ENCODE measurements around the gene INS.

The INS gene

GRCh38 chr11:2160736-2161259 is at the start of gene INS:
Gene INS, minus strand, starts transcription at chr11:2161209. Its CDS starts 238 bp downstream, at chr11:2160971.
- DNase-seq (ENCODE audit: low spot score): no peak

- DNase-seq (ENCODE audit: low spot score): no peak
Measured at GRCh38 chr11:2210366-2211112, 49.5 kb upstream of the INS start.

- no peak for DNase-seq (ENCODE audit: low spot score)
Measured at GRCh38 chr11:2209900-2210321, 48.9 kb upstream of the INS start.

DNA sequence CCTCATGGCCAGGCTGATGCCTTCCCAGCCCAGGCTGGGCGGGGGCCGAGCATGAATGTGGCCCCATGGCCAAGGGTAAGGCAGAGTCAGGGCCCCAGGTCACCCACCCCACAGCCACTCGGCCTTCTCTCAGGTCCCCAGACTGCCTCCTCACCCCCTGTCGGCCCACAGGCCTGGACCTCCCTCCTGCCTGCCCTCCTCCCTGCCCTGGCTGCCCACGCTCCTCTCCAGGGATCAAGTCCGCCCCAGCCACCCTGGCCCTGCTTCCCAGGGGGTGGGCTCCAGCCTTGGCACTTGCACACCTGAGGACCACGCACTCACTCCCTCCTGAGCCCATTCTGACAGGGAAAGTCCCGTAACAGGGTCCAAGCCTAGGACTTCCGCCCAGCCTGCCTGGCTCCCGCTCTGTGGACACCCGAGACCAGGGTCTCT is 48.4 kb upstream of the INS start:
- DNase-seq (ENCODE audit: low spot score): no peak

DNA sequence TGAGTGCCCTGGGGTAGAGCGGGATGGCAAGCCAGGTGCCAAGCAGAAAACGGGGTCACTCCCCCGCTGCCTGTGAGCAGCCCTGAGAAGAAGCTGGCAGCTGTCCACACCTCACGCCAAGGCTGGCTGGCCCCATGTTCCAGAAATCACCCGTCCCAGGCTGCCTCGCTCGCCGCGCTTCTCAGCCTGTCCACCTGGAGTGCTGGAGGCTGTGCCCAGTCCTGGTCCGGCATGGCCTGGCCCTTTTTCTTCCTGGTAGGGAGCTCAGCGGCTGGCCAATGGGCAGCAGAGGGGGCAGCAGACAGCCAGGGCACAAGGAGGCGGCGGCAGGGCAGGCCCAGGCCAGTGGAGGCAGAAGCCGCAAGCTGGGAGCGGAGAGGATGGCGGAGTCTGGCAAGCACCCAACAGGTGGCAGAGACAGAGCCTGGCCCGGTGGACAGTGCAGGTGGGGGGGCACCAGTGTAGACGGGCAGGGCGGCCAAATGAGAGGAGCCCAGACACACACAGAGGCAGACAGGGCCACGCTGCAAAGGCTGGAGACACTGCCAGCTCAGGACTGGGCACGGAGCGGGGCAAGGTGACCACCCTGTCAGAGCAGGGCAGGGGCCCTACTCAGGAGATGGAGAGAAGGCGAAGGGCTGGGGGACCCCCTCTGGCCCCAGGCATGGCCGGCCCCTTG is 47.8 kb upstream of the INS start:
- DNase-seq (ENCODE audit: low spot score): no peak

DNA sequence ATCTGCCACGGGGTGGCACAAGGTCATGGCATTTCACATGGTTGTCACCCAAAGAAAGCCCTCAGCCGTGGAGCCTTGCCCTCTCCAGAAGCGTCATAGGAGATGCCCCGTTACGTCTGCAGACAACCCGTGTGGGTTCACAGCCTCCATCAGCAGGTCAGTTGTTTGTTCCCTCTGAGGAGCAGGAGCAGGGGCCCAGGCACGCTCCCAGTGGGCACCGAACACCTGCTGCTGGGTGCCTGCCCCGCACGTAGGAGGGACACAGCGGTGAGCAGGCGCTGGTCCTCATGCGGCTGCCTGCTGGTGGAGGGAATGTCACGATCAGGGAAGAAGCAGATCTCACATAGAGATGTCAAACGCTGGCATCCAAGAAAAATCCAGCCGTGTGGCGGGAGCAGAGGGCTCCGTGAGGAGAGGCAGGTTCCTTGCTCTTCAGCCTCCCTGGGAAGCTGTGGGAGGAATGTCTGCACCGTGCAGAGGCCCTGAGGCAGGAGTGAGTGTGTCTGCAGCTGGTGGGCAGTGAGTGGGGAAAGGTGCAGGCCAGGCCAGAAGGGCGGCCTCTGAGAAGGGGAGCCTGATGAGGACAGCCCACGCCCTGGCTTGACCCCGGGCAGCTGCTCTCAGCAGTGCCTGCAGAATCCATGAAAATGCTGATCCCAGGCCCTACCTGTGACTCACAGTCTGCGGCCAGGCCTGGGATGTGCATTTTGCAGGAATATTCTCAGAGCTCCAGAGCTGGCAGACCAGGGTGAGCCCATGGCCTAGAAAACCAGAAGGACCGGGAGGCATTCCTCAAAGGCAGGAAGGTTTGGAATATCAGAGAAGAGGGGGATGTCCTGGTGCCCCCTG is 47.0 kb upstream of the INS start:
- no peak for DNase-seq (ENCODE audit: low spot score)

- no peak for DNase-seq (ENCODE audit: low spot score)
Measured at GRCh38 chr11:2207212-2207611, 46.2 kb upstream of the INS start.

DNA sequence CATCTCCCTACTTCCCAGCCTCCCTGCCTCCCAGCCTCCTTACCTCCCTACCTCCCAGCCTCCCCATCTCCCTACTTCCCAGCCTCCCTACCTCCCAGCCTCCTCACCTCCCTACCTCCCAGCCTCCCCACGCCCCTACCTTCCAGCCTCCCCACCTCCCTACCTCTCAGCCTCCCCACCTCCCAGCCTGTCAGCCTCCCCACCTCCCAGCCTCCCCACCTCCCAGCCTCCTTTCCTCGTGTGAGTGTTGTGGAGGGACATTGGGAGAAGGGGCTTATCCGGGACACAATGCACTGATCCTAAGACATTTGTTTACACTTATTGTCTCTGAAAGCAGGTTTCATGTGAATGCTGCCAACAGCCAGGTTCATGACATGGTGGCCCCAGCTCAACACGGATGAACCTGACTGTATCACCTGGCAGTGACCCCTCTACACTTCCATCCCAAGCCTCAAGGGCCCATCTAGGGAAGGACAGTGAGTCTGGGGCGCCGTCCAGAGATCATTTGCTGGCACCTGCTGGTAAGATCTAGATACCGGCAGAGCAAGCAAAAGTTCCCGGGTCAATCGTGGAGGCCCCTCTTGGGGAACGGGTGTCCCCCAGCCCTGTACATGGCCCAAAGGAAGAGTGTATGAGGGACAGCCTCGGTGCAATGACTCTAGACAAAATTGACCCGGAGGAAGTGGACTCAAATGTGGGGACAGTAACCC is 45.1 kb upstream of the INS start:
- no peak for DNase-seq (ENCODE audit: low spot score)

- no peak for DNase-seq (ENCODE audit: low spot score)
Measured at GRCh38 chr11:2205214-2205720, 44.3 kb upstream of the INS start.

GRCh38 chr11:2204361-2205213 is 43.6 kb upstream of the INS start:
- no peak for DNase-seq (ENCODE audit: low spot score)

- no peak for DNase-seq (ENCODE audit: low spot score)
Measured at GRCh38 chr11:2203440-2204259, 42.6 kb upstream of the INS start.

- DNase-seq (ENCODE audit: low spot score): no peak
Measured at GRCh38 chr11:2202900-2203439, 42.0 kb upstream of the INS start.

GRCh38 chr11:2202071-2202899 is 41.3 kb upstream of the INS start:
- DNase-seq (ENCODE audit: low spot score): no peak

DNA sequence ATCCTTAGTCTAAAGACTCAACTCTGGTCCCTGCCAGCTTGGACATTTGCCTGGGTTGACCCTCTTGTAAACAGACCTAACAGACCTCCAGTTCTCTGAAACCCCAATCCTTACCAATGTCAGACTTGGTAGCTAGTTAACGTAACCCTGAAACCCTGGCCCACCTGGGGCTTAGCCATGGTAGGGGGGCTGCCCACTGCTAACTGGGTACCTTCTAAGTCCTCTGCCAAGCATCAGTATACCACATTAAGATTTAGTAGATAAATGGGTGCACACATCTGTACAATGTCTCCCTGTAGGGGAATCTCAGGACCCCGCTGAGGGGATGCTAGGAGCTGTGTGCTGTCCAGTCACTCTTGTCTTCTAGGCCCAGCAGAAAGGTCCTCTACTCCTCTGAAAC is 40.5 kb upstream of the INS start:
- DNase-seq (ENCODE audit: low spot score): no peak

DNA sequence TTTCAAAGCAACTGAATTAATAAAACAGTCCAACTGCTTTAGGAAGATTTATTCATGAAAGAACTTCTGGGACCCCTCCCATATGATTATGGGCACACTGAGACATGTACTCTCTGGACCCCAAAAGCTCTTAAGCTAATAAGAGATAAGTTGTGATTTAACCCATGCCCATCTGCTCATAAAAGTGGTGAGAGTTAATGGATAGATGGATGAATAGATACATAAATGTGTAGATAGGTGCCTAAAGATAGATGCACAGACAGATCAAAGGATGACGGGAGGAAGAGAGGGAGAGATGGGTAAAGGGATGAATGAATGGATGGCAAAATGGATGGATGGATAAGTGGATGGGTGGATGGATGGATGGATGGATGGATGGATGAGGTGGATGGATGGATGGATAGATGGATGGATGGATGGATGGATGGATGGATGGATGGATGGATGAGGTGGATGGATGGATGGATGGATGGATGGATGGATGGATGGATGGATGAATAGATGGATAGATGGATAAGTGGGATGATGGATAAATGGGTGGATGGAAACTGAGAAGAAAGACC is 40.0 kb upstream of the INS start:
- no peak for DNase-seq (ENCODE audit: low spot score)

DNA sequence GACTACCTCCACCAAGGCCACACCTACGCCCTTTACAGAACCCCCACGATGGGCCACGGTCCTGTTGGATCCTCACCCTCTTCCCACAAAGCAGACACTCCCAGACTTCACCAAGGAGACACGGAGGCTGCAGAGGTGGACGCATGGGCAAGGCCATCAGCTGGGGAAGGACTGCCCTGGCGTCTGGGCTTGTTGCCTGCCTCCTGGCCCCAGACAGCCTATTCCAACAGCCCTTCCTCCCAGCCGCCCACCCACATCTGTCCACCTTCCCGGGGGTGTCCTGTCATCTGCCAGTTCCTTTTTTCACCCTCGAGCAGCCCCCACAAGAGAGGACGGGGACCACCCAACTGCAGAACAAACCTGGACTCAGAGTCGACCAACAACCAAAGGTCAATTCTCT is 39.5 kb upstream of the INS start:
- no peak for DNase-seq (ENCODE audit: low spot score)

- DNase-seq (ENCODE audit: low spot score): no peak
Measured at GRCh38 chr11:2199466-2200341, 38.7 kb upstream of the INS start.

Data from HuH-7 (cell line).